ENCODE data around the gene PDZRN3.

Gene PDZRN3

GRCh38 chr3:73437828-73438227 lies 186.9 kb downstream of the PDZRN3 start:
- no peak for FAIRE-seq
- no peak for DNase-seq (ENCODE audit: extremely low spot score, insufficient read length, low read depth)

- no peak for DNase-seq (ENCODE audit: extremely low spot score, insufficient read length, low read depth)
Measured at GRCh38 chr3:73435055-73435454, 189.7 kb downstream of the PDZRN3 start.

GRCh38 chr3:73433687-73434086 lies 191.1 kb downstream of the PDZRN3 start:
- FAIRE-seq (no peak), DNase-seq (ENCODE audit: extremely low spot score, insufficient read length, low read depth) (no peak)

More at GRCh38 chr3:73435055-73435454, 189.7 kb downstream of the PDZRN3 start:
- FAIRE-seq = no peak

- FAIRE-seq = no peak
- no peak for DNase-seq (ENCODE audit: extremely low spot score, insufficient read length, low read depth)
Measured at GRCh38 chr3:73433079-73433478, 191.7 kb downstream of the PDZRN3 start.

GRCh38 chr3:73432706-73433032 lies 192.1 kb downstream of the PDZRN3 start:
- no peak for DNase-seq (ENCODE audit: extremely low spot score, insufficient read length, low read depth)
- FAIRE-seq = no peak

GRCh38 chr3:73432023-73432705 lies 192.6 kb downstream of the PDZRN3 start:
- no peak for DNase-seq (ENCODE audit: extremely low spot score, insufficient read length, low read depth)
- FAIRE-seq = peak; percentile 24

- FAIRE-seq = no peak
- no peak for DNase-seq (ENCODE audit: extremely low spot score, insufficient read length, low read depth)
Measured at GRCh38 chr3:73431183-73431900, 193.4 kb downstream of the PDZRN3 start.

GRCh38 chr3:73427048-73427706 lies 197.6 kb downstream of the PDZRN3 start:
- FAIRE-seq (no peak), DNase-seq (ENCODE audit: extremely low spot score, insufficient read length, low read depth) (no peak)

- FAIRE-seq (no peak), DNase-seq (ENCODE audit: extremely low spot score, insufficient read length, low read depth) (no peak)
Measured at GRCh38 chr3:73426606-73427005, 198.1 kb downstream of the PDZRN3 start.

- DNase-seq (ENCODE audit: extremely low spot score, insufficient read length, low read depth) = no peak
- no peak for FAIRE-seq
Measured at GRCh38 chr3:73423116-73423515, 201.6 kb downstream of the PDZRN3 start.

- DNase-seq (ENCODE audit: extremely low spot score, insufficient read length, low read depth) (no peak), FAIRE-seq (no peak)
Measured at GRCh38 chr3:73422571-73422970, 202.2 kb downstream of the PDZRN3 start.

GRCh38 chr3:73419942-73420341 lies 204.8 kb downstream of the PDZRN3 start:
- no peak for FAIRE-seq

GRCh38 chr3:73419179-73419803 lies 205.4 kb downstream of the PDZRN3 start:
- FAIRE-seq (no peak), DNase-seq (ENCODE audit: extremely low spot score, insufficient read length, low read depth) (no peak)

More at GRCh38 chr3:73419942-73420341, 204.8 kb downstream of the PDZRN3 start:
- no peak for DNase-seq (ENCODE audit: extremely low spot score, insufficient read length, low read depth)

- DNase-seq (ENCODE audit: extremely low spot score, insufficient read length, low read depth) (no peak), FAIRE-seq (no peak)
Measured at GRCh38 chr3:73418681-73419080, 206.1 kb downstream of the PDZRN3 start.

GRCh38 chr3:73415118-73415517 lies 209.6 kb downstream of the PDZRN3 start:
- DNase-seq (ENCODE audit: extremely low spot score, insufficient read length, low read depth) (no peak), FAIRE-seq (no peak)

GRCh38 chr3:73413619-73414018 lies 211.1 kb downstream of the PDZRN3 start:
- FAIRE-seq (no peak), DNase-seq (ENCODE audit: extremely low spot score, insufficient read length, low read depth) (no peak)

- DNase-seq (ENCODE audit: extremely low spot score, insufficient read length, low read depth) = no peak
- FAIRE-seq = no peak
Measured at GRCh38 chr3:73411993-73412392, 212.7 kb downstream of the PDZRN3 start.

GRCh38 chr3:73411545-73411944 lies 213.2 kb downstream of the PDZRN3 start:
- DNase-seq (ENCODE audit: extremely low spot score, insufficient read length, low read depth) (no peak), FAIRE-seq (no peak)

- FAIRE-seq = no peak
- DNase-seq (ENCODE audit: extremely low spot score, insufficient read length, low read depth) = no peak
Measured at GRCh38 chr3:73409138-73409763, 215.5 kb downstream of the PDZRN3 start.

GRCh38 chr3:73408634-73409033 lies 216.1 kb downstream of the PDZRN3 start:
- no peak for FAIRE-seq
- DNase-seq (ENCODE audit: extremely low spot score, insufficient read length, low read depth) = no peak
